ENCODE results near the gene PCOLCE2. TPM values are rescaled to one million over a fixed set of nuclear protein-coding genes. Genes with fewer than 3 reads are reported as not detected.

The PCOLCE2 gene
- total and polyA plus RNA-seq, 8 donors, result 1.3 to 21.2 (median 2.9) TPM

GRCh38 chr3:142768338-142768737, 120.5 kb downstream of the PCOLCE2 start:
- no peak for ATAC-seq
- intact Hi-C loops (cut with DNase I), result no loop called here
- Histone ChIP-seq H3K4me1 (no peaks in the 10 kb centered on the region), H3K9me3 (peaks cover 0 to 8% of the 10 kb centered on the region in 2 donors), H3K36me3 (no peaks in the 10 kb centered on the region), H3K4me3 (no peak overlapping the region), H3K27me3 (no peaks in the 10 kb centered on the region), H3K27ac (no peak overlapping the region)
- TF ChIP-seq CTCF (IDR thresholded peaks at IDR 0.05), result no peak
- no peak for DNase-seq

Other genes with a start within 250 kb of the PCOLCE2 start
- gene TRPC1, start 165.0 kb downstream of the PCOLCE2 start, total RNA-seq, result 1 to 10 TPM; 5.6 to 6.1 TPM
- gene TRPC1, start 165.0 kb downstream of the PCOLCE2 start, polyA plus RNA-seq (ENCODE audit: insufficient read length in 6 of 6), result 10 to 100 TPM; 13.8 to 17.7 (median 15.8) TPM
- gene PAQR9, start 74.6 kb upstream of the PCOLCE2 start, total RNA-seq, result not detected
- under 1 TPM in 2 of 6 donors, not detected in 4; 0.11 to 0.13 TPM for gene PAQR9, start 74.6 kb upstream of the PCOLCE2 start, polyA plus RNA-seq (ENCODE audit: insufficient read length in 6 of 6)
- 10 to 100 TPM; 54.3 to 67.4 TPM for gene U2SURP, start 112.5 kb upstream of the PCOLCE2 start, total RNA-seq
- gene U2SURP, start 112.5 kb upstream of the PCOLCE2 start, polyA plus RNA-seq (ENCODE audit: insufficient read length in 6 of 6), result 100 to 1,000 TPM; 167 to 223 (median 190) TPM
- 1 to 10 TPM; 6.1 to 7.7 TPM for gene CHST2, start 230.7 kb upstream of the PCOLCE2 start, total RNA-seq
- gene CHST2, start 230.7 kb upstream of the PCOLCE2 start, polyA plus RNA-seq (ENCODE audit: insufficient read length in 6 of 6), result 100 to 1,000 TPM in 5 of 6 donors, 10 to 100 TPM in 1; 96.2 to 149 (median 130) TPM

Data from left lung (tissue), 10 donors.